ENCODE results near the gene HIC1. TPM values are rescaled to one million over a fixed set of nuclear protein-coding genes. Genes with fewer than 3 reads are reported as not detected.
A peak's percentile ranks its signal among the peaks of the same experiment; 100 is the strongest.

The HIC1 gene
- total RNA-seq, 2 experiments from 2014 or later, result 38.3 to 39.8 TPM

DNA sequence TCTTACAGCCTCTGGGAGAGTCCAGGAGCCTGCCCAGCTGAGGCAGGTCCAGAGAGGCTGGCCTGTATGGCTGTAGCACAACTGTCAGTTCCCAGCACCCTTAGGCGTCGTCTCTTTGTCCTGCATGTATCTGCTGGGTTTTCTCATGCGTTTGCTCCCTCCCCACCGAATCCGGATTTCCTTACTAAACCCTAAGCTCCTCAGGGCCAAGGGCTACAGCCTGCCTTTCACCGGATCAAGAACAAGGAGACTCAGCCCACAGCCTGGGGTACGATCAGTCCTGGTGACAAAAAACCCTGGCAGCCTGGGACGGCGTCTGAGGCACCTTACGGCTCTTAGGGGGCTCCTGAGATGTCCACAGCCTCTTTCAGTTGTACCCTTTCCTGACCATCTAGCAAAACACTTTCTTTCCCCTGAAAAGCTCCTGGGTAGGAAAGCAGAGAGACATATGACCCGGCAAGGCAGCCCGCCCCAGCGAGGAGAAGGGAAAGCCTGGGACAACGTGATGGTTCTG is 12.2 kb downstream of the HIC1 start:
- ChIA-PET POLR2A (interaction anchor here (0.6 to 11.0 kb wide), 3 partner anchors 18 to 186 kb away, joined by 3 to 214 read pairs (median 3); no protein-coding TSS in a partner anchor), CTCF (interaction anchor here (1.0 to 6.5 kb wide), 5 partner anchors 8 to 177 kb away, joined by 3 to 40 read pairs (median 25); partner anchors contain the start of gene HIC1)
- Mint-ChIP-seq H3K4me1 (peaks cover 92% of the 10 kb centered on the region), H3K9me3 (no peaks in the 10 kb centered on the region), H3K36me3 (ENCODE audit: low read depth) (peaks cover 64% of the 10 kb centered on the region), H3K27ac (peak overlapping the region; percentile 11), H3K4me3 (no peak overlapping the region), H3K27me3 (no peaks in the 10 kb centered on the region)
- DNase-seq, result no peak

DNA sequence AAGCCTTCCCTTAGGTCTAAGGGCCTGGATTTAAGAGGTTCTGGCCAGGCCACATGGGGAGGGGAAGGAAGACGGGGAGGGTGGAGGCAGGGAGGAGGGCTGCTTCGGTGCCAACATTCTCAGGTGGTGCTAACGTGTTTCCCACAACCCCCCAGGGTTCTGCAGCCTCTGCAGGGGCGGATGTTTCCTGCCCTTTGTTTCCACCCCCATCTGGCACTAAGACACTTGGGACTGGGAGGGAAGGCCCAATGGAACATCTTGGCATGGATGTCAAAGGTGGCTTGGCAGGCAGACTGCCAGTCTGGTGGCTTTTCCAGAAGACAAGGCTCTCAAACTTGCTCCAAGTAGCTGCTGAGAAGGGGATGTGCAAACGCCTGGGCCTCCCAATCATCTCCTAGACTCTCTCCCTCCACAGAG is 12.7 kb downstream of the HIC1 start:
- CTCF ChIA-PET, result interaction anchor here (1.0 to 6.5 kb wide), 6 partner anchors 9 to 177 kb away, joined by 3 to 40 read pairs (median 15); partner anchors contain the start of genes HIC1 and OVCA2
- POLR2A ChIA-PET, result interaction anchor here (2.0 to 11.0 kb wide), 3 partner anchors 10 to 351 kb away, joined by 6 to 214 read pairs (median 58); no protein-coding TSS in a partner anchor
- Mint-ChIP-seq H3K27me3 (no peaks in the 10 kb centered on the region), H3K4me1 (peaks cover 92% of the 10 kb centered on the region), H3K4me3 (no peak overlapping the region), H3K27ac (peak overlapping the region; percentile 30), H3K9me3 (no peaks in the 10 kb centered on the region), H3K36me3 (ENCODE audit: low read depth) (peaks cover 64% of the 10 kb centered on the region)
- no peak for DNase-seq

DNA sequence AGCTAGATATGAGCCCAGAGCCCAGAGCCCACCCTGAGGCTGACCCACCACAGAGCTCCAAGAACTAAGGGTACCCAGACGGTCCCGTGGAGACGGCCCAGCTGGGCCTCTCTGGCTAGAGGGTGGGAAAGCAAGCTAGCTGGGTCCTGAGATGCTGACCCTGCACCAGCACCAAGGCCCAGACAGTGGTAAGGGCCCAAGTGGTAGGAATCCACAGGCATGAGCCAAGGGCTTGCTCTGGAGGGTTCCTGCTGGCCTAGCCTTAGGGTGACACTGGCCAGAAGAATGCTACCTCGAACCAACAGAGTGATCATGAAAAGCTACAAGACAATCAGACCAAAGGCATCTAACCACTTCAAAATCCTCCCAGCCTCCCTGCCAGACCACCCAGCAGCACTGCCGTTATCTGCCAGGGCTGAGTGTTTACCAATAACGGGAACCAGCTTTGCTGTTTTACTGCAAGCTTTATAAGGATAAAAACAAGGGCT is 13.2 kb downstream of the HIC1 start:
- peaks cover 91% of the 10 kb centered on the region for H3K4me1 Mint-ChIP-seq

DNA sequence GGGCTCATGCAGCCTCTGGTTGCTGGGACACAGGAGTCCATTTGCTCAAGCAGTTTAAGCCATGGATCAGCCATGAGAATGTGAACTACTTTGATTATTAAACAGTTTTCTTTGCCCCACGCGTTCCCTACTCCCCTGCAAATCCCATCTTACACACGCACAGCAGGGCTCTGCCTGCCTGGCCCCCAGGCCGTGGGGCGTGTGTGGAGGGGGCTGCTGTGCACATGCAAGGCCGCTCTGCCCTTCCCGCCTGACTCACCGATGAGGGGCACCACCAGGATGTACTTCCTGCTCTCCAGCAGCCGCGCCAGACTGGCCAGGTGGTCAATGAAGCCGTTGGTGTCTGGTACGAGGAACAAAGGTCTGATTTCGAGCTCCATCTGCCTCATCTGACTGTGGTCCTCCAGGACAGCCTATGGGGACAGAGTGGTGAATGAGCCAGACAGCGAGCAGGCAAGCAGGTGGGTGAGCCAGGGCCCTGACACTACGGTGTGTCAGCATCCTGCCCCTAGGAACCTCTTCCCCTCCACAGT is 13.7 kb downstream of the HIC1 start:
- Mint-ChIP-seq H3K27me3 (no peaks in the 10 kb centered on the region), H3K4me3 (peak overlapping the region; percentile 31), H3K4me1 (peaks cover 87% of the 10 kb centered on the region), H3K9me3 (no peaks in the 10 kb centered on the region), H3K27ac (peak overlapping the region; percentile 90), H3K36me3 (ENCODE audit: low read depth) (peaks cover 58% of the 10 kb centered on the region)
- ChIA-PET POLR2A (interaction anchor here (0.8 to 11.0 kb wide), 6 partner anchors 11 to 352 kb away, joined by 3 to 214 read pairs (median 5); partner anchors contain the start of gene HIC1), CTCF (interaction anchor here (0.9 to 6.5 kb wide), 9 partner anchors 10 to 176 kb away, joined by 3 to 40 read pairs (median 5); partner anchors contain the start of genes HIC1 and OVCA2)
- DNase-seq, result no peak

More for the DNA sequence above, 13.2 kb downstream of the HIC1 start:
- no peak overlapping the region for H3K4me3 Mint-ChIP-seq
- DNase-seq, result no peak
- no peaks in the 10 kb centered on the region for H3K27me3 Mint-ChIP-seq
- H3K9me3 Mint-ChIP-seq, result no peaks in the 10 kb centered on the region
- POLR2A ChIA-PET, result interaction anchor here (2.0 to 11.0 kb wide), 3 partner anchors 10 to 351 kb away, joined by 6 to 214 read pairs (median 58); no protein-coding TSS in a partner anchor
- peak overlapping the region; percentile 90 for H3K27ac Mint-ChIP-seq
- CTCF ChIA-PET, result interaction anchor here (1.3 to 6.5 kb wide), 6 partner anchors 9 to 176 kb away, joined by 3 to 40 read pairs (median 15); partner anchors contain the start of genes HIC1 and OVCA2
- H3K36me3 Mint-ChIP-seq (ENCODE audit: low read depth), result peaks cover 62% of the 10 kb centered on the region

- Mint-ChIP-seq H3K36me3 (ENCODE audit: low read depth) (peaks cover 46% of the 10 kb centered on the region), H3K4me3 (peak overlapping the region; percentile 33), H3K4me1 (peaks cover 81% of the 10 kb centered on the region), H3K9me3 (no peaks in the 10 kb centered on the region), H3K27me3 (no peaks in the 10 kb centered on the region), H3K27ac (peak overlapping the region; percentile 90)
- CTCF ChIA-PET, result interaction anchor here (1.3 to 6.5 kb wide), 7 partner anchors 11 to 212 kb away, joined by 3 to 40 read pairs (median 13); partner anchors contain the start of gene HIC1
- POLR2A ChIA-PET, result interaction anchor here (1.2 to 11.0 kb wide), 6 partner anchors 12 to 441 kb away, joined by 3 to 214 read pairs (median 4); partner anchors contain the start of genes HIC1 and METTL16
- peak; percentile 88 for DNase-seq
Measured at GRCh38 chr17:2070241-2071023, 15.5 kb downstream of the HIC1 start.

- Mint-ChIP-seq H3K27ac (peak overlapping the region; percentile 90), H3K9me3 (no peaks in the 10 kb centered on the region), H3K4me3 (no peak overlapping the region), H3K4me1 (peaks cover 77% of the 10 kb centered on the region), H3K36me3 (ENCODE audit: low read depth) (peaks cover 40% of the 10 kb centered on the region), H3K27me3 (no peaks in the 10 kb centered on the region)
- no peak for DNase-seq
- ChIA-PET CTCF (interaction anchor here (1.6 to 6.5 kb wide), 6 partner anchors 11 to 174 kb away, joined by 4 to 40 read pairs (median 19); partner anchors contain the start of gene HIC1), POLR2A (interaction anchor here (1.2 to 11.0 kb wide), 5 partner anchors 13 to 440 kb away, joined by 3 to 214 read pairs (median 4); partner anchors contain the start of gene METTL16)
Measured at GRCh38 chr17:2071024-2071385, 16.1 kb downstream of the HIC1 start.

DNA sequence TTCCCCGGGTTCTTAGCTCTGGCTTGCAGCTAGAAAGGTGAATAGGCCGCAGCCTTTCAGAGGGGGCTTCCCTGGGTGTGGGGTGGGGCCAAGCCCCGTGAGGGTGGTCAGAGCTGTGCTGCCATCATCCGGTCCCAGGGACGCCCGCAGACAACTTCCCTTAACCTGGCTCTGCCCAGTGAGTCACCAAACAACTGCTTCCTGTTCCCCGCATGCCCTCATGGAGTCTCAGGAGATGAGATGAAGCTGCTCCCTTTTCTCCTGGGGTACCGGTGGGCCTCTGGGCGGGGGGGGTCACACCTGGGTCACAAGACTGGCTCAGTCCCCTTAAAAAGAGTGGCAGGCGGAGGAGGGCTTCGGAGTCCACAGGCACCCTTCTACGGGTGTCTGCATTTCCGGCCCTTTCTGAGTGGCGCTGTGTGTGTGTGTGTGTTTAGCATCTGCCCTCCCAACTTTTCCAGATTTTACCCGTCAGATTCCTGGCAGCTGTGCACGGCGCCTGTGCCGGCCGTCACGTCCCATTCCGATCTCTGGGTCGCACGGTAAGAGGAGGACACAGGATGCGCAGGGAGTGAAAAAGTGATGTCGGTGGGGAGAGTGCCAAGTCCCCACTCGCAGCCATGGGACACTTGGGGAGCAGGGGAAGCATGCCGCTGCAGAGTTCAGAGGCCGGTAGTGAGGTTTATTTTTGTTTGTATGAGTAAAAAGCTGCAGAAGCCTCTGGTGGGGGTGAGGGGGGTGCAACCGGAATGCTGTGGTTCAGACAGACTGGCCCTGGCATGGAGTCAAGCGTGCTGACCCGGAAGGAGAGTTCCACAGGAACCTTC is 16.8 kb downstream of the HIC1 start:
- ChIA-PET POLR2A (interaction anchor here (1.2 to 11.0 kb wide), 3 partner anchors 14 to 440 kb away, joined by 3 to 214 read pairs (median 58); partner anchors contain the start of gene METTL16), CTCF (interaction anchor here (1.0 to 6.5 kb wide), 7 partner anchors 10 to 173 kb away, joined by 3 to 40 read pairs (median 13); partner anchors contain the start of gene HIC1)
- H3K36me3 Mint-ChIP-seq (ENCODE audit: low read depth), result peaks cover 34% of the 10 kb centered on the region
- H3K9me3 Mint-ChIP-seq, result no peaks in the 10 kb centered on the region
- DNase-seq, result no peak
- peak overlapping the region; percentile 90 for H3K27ac Mint-ChIP-seq
- peaks cover 73% of the 10 kb centered on the region for H3K4me1 Mint-ChIP-seq
- no peak overlapping the region for H3K4me3 Mint-ChIP-seq
- H3K27me3 Mint-ChIP-seq, result no peaks in the 10 kb centered on the region

- ChIA-PET CTCF (interaction anchor here (1.0 to 1.5 kb wide), 2 partner anchors 11 to 16 kb away, joined by 3 to 5 read pairs; no protein-coding TSS in a partner anchor), POLR2A (interaction anchor here (11.0 kb wide), 1 partner anchor 10 kb away, joined by 214 read pairs; no protein-coding TSS in a partner anchor)
- Mint-ChIP-seq H3K4me3 (no peak overlapping the region), H3K27me3 (no peaks in the 10 kb centered on the region), H3K4me1 (peaks cover 46% of the 10 kb centered on the region), H3K36me3 (ENCODE audit: low read depth) (peaks cover 41% of the 10 kb centered on the region), H3K9me3 (no peaks in the 10 kb centered on the region), H3K27ac (no peak overlapping the region)
- DNase-seq, result no peak
Measured at GRCh38 chr17:2074919-2075318, 20.0 kb downstream of the HIC1 start.

- DNase-seq, result no peak
- no peak overlapping the region for H3K27ac Mint-ChIP-seq
- ChIA-PET POLR2A (interaction anchor here (11.0 kb wide), 1 partner anchor 10 kb away, joined by 214 read pairs; no protein-coding TSS in a partner anchor), CTCF (interaction anchor here (0.5 to 1.0 kb wide), 2 partner anchors 10 to 579 kb away, joined by 3 to 5 read pairs; no protein-coding TSS in a partner anchor)
- H3K9me3 Mint-ChIP-seq, result no peaks in the 10 kb centered on the region
- no peak overlapping the region for H3K4me3 Mint-ChIP-seq
- peaks cover 39% of the 10 kb centered on the region for H3K36me3 Mint-ChIP-seq (ENCODE audit: low read depth)
- H3K4me1 Mint-ChIP-seq, result peaks cover 40% of the 10 kb centered on the region
- H3K27me3 Mint-ChIP-seq, result no peaks in the 10 kb centered on the region
Measured at GRCh38 chr17:2075336-2076086, 20.6 kb downstream of the HIC1 start.

- CTCF ChIA-PET, result interaction anchor here (0.5 to 1.0 kb wide), 2 partner anchors 10 to 578 kb away, joined by 3 to 5 read pairs; no protein-coding TSS in a partner anchor
- Mint-ChIP-seq H3K4me1 (peaks cover 37% of the 10 kb centered on the region), H3K27me3 (no peaks in the 10 kb centered on the region), H3K4me3 (no peak overlapping the region), H3K9me3 (no peaks in the 10 kb centered on the region), H3K27ac (no peak overlapping the region), H3K36me3 (ENCODE audit: low read depth) (peaks cover 40% of the 10 kb centered on the region)
- DNase-seq, result no peak
- POLR2A ChIA-PET, result interaction anchor here (0.6 to 11.0 kb wide), 2 partner anchors 9 to 35 kb away, joined by 3 to 214 read pairs; no protein-coding TSS in a partner anchor
Measured at GRCh38 chr17:2076087-2076984, 21.4 kb downstream of the HIC1 start.

Data from activated CD4-positive, alpha-beta memory T cell treated with anti-CD3 and anti-CD28 coated beads, Interleukin-2, amount 10 ng/mL, durations not matched to agents 7 days and 5 days (primary cell).